Astrocyte of the cerebellum (primary cell): ENCODE results near the gene PRKCA.

Source experiments
- DNase-seq: peaks from one replicate; pipeline ENCODE4 v3.0.0-alpha.2; 2011; ENCODE audit warnings: low read depth
- H3K4me3 ChIP-seq: 2 replicates; pipeline ENCODE4 v1.5.1; 2011; ENCODE audit warnings: mild to moderate bottlenecking, low read depth, low read length, moderate library complexity
- CTCF ChIP-seq: IDR thresholded peaks from 2 replicates; pipeline ENCODE4 v1.5.1; 2012; ENCODE audit warnings: low read length, low read depth, moderate library complexity, mild to moderate bottlenecking; ENCODE audit errors: missing control alignments
- in situ Hi-C: cut with HindIII; loops from 2 replicates; pipeline ENCODE4 v1.10.0; 2017; ENCODE audit warnings: low sequenced_read_pairs

PRKCA gene

DNA sequence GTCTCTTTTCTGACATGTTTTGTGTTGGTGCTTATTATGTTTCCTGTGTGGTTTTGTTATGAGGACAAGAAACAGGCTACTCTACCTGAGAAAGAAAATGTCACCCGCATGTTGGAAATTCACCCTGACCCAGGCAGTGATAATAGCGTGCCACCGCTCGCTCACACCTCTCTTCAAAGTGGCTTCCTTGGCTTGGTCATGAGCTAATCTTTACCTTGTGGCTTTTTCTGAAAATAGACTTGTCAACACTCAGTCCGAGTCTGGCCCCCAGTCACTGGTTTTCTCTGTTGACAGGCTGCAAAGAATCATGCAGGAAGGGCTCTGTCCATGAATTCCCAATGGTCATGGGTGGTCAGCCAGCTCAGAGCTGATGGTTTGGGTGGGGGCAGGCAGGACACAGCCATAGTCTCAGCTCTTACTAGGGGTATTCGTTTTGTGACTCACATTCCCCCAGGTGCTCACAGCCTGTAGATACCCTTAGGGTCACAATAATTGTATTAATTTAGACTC is 411.2 kb downstream of the PRKCA start:
- DNase-seq: no peak
- no peak overlapping the region for H3K4me3 ChIP-seq
- TF ChIP-seq CTCF: no peak
- in situ Hi-C loops: loop anchor here (25.0 kb wide), 1 partner anchor 199 kb away; no protein-coding TSS in a partner anchor

- H3K4me3 ChIP-seq: no peak overlapping the region
- no peak for DNase-seq
- in situ Hi-C loops: loop anchor here (25.0 kb wide), 1 partner anchor 198 kb away; no protein-coding TSS in a partner anchor
- TF ChIP-seq CTCF: no peak
Measured at GRCh38 chr17:66714046-66715023, 411.9 kb downstream of the PRKCA start.

DNA sequence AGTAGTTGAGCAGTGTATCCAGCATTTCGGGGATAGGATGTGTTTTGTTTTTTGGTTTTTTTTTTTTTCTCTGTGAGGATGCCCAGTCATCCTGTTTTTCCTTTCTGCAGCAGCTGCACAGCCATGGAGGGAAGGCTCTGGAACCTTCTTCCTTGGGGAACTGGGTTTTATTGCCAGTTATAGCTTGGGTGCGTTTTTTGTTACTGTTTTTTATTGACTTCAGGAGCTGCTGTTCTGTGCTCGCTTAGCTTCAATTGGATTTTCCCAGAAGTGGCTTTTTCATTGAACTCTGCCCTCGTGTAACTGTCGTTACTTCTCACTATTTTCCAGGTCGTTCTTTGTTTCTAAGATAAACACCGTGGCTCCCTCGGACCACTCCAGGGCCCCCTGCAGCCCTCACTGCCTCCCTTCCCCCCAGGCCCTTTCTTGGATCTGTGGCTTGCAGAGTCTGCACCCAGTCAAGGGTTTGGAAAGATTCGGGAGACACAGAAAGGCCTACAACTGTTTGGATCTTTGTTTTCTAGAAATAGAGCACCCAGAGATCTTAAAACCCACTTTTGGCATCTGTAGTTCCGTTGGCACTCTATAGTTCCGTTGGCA is 412.8 kb downstream of the PRKCA start:
- H3K4me3 ChIP-seq: no peak overlapping the region
- in situ Hi-C loops: loop anchor here (25.0 kb wide), 1 partner anchor 197 kb away; no protein-coding TSS in a partner anchor
- DNase-seq: no peak
- TF ChIP-seq CTCF: no peak

GRCh38 chr17:66715745-66716156 is 413.3 kb downstream of the PRKCA start:
- H3K4me3 ChIP-seq: no peak overlapping the region
- in situ Hi-C loops: loop anchor here (25.0 kb wide), 1 partner anchor 197 kb away; no protein-coding TSS in a partner anchor
- peak; percentile 70 for DNase-seq
- peak; percentile 65 for TF ChIP-seq CTCF

DNA sequence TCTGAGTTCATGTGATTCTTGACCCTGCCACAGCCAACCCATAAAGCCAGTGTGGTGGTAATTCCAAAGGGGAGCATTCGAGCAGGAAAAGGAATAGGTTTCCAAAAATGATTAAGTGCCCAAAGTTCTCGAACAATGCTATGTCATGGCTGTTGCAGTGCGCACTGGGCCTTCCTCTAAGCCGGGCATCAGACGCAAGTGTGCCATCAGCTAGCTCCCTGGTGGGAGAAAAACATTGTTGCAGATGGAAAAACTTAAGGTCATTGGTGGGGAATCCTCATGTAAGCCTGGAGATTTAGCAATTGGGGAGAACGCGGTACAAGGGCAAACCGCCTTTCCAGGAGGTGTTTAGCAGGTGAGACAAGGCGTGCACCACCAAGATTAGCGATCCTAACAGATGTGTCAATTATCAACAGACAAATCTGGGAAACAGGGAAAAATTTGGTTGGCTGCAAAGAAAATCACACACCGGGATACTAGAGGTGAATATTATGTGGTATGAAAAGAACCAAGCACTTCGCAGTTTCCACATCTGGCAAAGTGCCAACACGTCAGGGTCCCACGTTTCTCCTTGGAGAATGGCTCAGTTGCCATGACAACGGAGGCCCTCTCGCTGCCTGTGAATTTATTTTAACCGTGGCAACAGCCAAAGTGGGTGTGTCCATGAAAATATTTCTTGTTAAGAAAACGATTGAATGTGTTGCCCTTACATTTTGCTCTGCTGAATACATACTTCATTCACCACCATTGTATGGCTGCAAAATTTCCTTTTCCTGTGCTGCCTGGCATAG is 414.0 kb downstream of the PRKCA start:
- no peak overlapping the region for H3K4me3 ChIP-seq
- no peak for DNase-seq
- in situ Hi-C loops: loop anchor here (25.0 kb wide), 1 partner anchor 196 kb away; no protein-coding TSS in a partner anchor
- no peak for TF ChIP-seq CTCF
